Activated CD4-positive, alpha-beta T cell treated with anti-CD3 and anti-CD28 coated beads for 4 hours (primary cell): ENCODE results near the gene EPS8L1.
A peak's percentile ranks its signal among the peaks of the same experiment; 100 is the strongest.
"Not testable (repeated sequence)": the region's sequence is repeated elsewhere in the genome, so short reads cannot be mapped to it uniquely, and the experiment has no call there.

Experiments
- DNase-seq, 2 donors: peaks; one replicate each; pipeline ENCODE4 v3.0.0-alpha.2; 2020

EPS8L1 gene

GRCh38 chr19:55096061-55096701, 20.5 kb downstream of the EPS8L1 start:
- no peak for DNase-seq

GRCh38 chr19:55097864-55098715, 22.4 kb downstream of the EPS8L1 start:
- DNase-seq = no peak

GRCh38 chr19:55098716-55099556, 23.3 kb downstream of the EPS8L1 start:
- no peak for DNase-seq

GRCh38 chr19:55099557-55100506, 24.2 kb downstream of the EPS8L1 start:
- DNase-seq = no peak

GRCh38 chr19:55101261-55101660, 25.6 kb downstream of the EPS8L1 start:
- no peak for DNase-seq

- DNase-seq = no peak
Observed at GRCh38 chr19:55103190-55103589, 27.5 kb downstream of the EPS8L1 start.

- no peak for DNase-seq
Observed at GRCh38 chr19:55105237-55105636, 29.6 kb downstream of the EPS8L1 start.

GRCh38 chr19:55106591-55106990, 30.9 kb downstream of the EPS8L1 start:
- no peak for DNase-seq

GRCh38 chr19:55107252-55107651, 31.6 kb downstream of the EPS8L1 start:
- DNase-seq = not testable (repeated sequence)

- DNase-seq = no peak
Observed at GRCh38 chr19:55109527-55110291, 34.0 kb downstream of the EPS8L1 start.

- DNase-seq = no peak
Observed at GRCh38 chr19:55111238-55111831, 35.7 kb downstream of the EPS8L1 start.

- no peak for DNase-seq
Observed at GRCh38 chr19:55112246-55112776, 36.6 kb downstream of the EPS8L1 start.

- no peak for DNase-seq
Observed at GRCh38 chr19:55112777-55113569, 37.3 kb downstream of the EPS8L1 start.

- no peak for DNase-seq
Observed at GRCh38 chr19:55113570-55114039, 37.9 kb downstream of the EPS8L1 start.

- DNase-seq = no peak
Observed at GRCh38 chr19:55114566-55115145, 39.0 kb downstream of the EPS8L1 start.

GRCh38 chr19:55115446-55116065, 39.9 kb downstream of the EPS8L1 start:
- no peak for DNase-seq

GRCh38 chr19:55116232-55116858, 40.7 kb downstream of the EPS8L1 start:
- peak; percentile 41 to 44 for DNase-seq
